GM12801 (cell line): ENCODE measurements around the gene TMEM117.

Experiments used
- TF ChIP-seq, protein P1 (sequence below): IDR thresholded peaks from one replicate; pipeline ENCODE4 v1.5.1; 2011; ENCODE audit warnings: control low read depth; ENCODE audit not compliant: insufficient read length; ENCODE audit errors: extremely low read depth

Gene TMEM117

GRCh38 chr12:44377443-44378187 is 541.7 kb downstream of the TMEM117 start:
- TF ChIP-seq, protein P1, sequence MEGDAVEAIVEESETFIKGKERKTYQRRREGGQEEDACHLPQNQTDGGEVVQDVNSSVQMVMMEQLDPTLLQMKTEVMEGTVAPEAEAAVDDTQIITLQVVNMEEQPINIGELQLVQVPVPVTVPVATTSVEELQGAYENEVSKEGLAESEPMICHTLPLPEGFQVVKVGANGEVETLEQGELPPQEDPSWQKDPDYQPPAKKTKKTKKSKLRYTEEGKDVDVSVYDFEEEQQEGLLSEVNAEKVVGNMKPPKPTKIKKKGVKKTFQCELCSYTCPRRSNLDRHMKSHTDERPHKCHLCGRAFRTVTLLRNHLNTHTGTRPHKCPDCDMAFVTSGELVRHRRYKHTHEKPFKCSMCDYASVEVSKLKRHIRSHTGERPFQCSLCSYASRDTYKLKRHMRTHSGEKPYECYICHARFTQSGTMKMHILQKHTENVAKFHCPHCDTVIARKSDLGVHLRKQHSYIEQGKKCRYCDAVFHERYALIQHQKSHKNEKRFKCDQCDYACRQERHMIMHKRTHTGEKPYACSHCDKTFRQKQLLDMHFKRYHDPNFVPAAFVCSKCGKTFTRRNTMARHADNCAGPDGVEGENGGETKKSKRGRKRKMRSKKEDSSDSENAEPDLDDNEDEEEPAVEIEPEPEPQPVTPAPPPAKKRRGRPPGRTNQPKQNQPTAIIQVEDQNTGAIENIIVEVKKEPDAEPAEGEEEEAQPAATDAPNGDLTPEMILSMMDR = no peak

GRCh38 chr12:44379831-44380230 is 544.0 kb downstream of the TMEM117 start:
- TF ChIP-seq, protein P1 = no peak

DNA sequence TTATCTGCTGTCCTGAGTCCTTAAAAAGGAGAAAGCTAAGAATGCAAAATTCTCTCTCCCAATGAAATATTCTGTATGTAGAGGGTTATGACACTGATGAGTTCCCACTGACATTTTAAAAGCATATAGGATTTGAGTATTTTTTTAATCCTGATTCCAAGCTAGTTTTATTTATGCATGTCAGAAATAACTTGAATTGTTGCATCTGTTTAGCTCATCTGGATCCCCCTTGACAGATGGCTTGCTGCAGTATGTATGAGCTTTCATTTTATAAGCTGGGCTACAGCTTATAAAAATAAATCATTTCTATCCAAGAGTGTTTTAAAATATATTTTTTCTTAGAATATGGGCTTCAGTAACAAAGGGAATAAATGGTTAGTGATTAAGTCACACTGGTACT is 545.0 kb downstream of the TMEM117 start:
- TF ChIP-seq, protein P1 = no peak

GRCh38 chr12:44381341-44381740 is 545.5 kb downstream of the TMEM117 start:
- TF ChIP-seq, protein P1 = no peak

GRCh38 chr12:44384136-44384535 is 548.3 kb downstream of the TMEM117 start:
- TF ChIP-seq, protein P1 = no peak

- TF ChIP-seq, protein P1 = no peak
Measured at GRCh38 chr12:44385964-44386363, 550.1 kb downstream of the TMEM117 start.

- TF ChIP-seq, protein P1 = no peak
Measured at GRCh38 chr12:44387581-44387980, 551.7 kb downstream of the TMEM117 start.
